HG03103 (cell line): ENCODE data around the gene GALNT15.

Source experiments
- ATAC-seq: cut with Tn5 transposase; IDR thresholded peaks from one replicate; pipeline ENCODE4 v1.9.1; 2021; ENCODE audit warnings: low read depth; ENCODE audit not compliant: unreplicated experiment

GALNT15 gene

GRCh38 chr3:16273867-16274266 lies 99.4 kb downstream of the GALNT15 start:
- no peak for ATAC-seq

- no peak for ATAC-seq
Observed at GRCh38 chr3:16277471-16277870, 103.0 kb downstream of the GALNT15 start.

GRCh38 chr3:16279010-16279801 lies 104.7 kb downstream of the GALNT15 start:
- ATAC-seq = no peak

- ATAC-seq = no peak
Observed at GRCh38 chr3:16280671-16281070, 106.2 kb downstream of the GALNT15 start.
